GM12864 (cell line): Measurements from ENCODE around the gene CEBPB.

Experiments
- DNase-seq: peaks from one replicate; pipeline ENCODE4 v3.0.0-alpha.2; 2011; ENCODE audit warnings: low read depth
- H3K4me3 ChIP-seq: 2 replicates; pipeline ENCODE4 v1.5.1; 2011; ENCODE audit warnings: mild to moderate bottlenecking, low read depth, low read length, control low read depth
- TF ChIP-seq, protein P1 (sequence below): IDR thresholded peaks from 2 replicates; pipeline ENCODE4 v1.5.1; 2011; ENCODE audit warnings: low read depth, mild to moderate bottlenecking, moderate library complexity, low read length, control low read depth, inconsistent platforms; ENCODE audit errors: missing control alignments

Gene CEBPB

DNA sequence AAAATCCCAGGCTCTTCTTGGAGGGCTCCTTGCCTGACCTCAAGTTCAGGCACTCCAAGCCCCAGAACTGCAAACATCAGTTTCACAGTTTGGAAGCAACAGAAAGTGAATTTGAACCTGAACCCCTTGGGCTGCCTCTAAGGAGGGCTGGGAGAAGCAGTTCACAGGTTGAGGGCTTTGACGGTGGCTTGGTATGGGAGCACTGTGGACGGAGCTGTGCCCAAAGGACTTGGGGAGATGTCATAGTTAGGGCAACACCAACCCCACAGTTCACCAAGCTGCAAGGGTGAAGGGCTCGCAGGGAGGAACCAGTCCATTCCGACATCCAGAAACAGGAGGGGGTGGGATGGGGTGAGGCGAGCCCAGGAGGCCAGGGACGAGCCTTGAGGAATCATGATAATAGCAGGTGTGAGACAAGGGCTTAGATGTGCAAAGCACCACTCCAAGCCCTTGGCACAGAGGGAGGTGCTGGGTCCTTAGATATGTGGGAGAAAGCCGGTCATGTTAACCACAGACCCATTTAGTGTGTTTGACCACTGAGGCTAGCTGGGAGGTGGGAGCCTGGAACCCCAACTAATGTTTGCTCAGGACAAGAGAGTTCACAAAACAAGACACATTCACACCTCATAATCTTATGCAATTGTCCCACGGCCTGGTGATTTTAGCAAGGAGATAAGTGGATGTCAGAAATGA is 4.3 kb downstream of the CEBPB start:
- H3K4me3 ChIP-seq: no peak overlapping the region
- TF ChIP-seq, protein P1, sequence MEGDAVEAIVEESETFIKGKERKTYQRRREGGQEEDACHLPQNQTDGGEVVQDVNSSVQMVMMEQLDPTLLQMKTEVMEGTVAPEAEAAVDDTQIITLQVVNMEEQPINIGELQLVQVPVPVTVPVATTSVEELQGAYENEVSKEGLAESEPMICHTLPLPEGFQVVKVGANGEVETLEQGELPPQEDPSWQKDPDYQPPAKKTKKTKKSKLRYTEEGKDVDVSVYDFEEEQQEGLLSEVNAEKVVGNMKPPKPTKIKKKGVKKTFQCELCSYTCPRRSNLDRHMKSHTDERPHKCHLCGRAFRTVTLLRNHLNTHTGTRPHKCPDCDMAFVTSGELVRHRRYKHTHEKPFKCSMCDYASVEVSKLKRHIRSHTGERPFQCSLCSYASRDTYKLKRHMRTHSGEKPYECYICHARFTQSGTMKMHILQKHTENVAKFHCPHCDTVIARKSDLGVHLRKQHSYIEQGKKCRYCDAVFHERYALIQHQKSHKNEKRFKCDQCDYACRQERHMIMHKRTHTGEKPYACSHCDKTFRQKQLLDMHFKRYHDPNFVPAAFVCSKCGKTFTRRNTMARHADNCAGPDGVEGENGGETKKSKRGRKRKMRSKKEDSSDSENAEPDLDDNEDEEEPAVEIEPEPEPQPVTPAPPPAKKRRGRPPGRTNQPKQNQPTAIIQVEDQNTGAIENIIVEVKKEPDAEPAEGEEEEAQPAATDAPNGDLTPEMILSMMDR: no peak

DNA sequence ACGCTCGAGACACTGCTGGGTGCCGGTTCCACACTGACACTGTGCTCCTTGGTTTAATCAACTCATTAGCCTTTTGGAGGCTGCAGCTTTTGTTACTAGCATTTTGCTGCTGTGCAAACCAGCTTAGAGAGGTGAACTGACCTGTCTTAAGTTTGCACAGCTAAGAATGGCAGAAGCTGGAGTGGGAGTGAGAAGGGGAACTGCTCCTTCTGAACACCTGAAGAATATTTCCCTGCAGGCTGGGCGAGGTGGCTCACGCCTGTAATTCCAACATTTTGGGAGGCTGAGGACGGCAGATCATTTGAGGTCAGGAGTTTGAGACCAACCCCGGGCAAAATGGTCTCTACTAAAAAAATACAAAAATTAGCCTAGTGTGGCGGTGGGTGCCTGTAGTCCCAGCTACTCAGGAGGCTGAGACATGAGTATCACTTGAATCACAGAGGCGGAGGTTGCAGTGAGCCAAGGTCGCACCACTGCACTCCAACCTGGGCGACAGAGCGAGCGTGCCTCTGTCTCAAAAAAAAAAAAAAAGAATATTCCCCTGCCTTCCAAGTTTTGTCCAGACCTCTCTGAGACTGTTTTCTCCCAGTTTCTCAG is 5.0 kb downstream of the CEBPB start:
- no peak overlapping the region for H3K4me3 ChIP-seq
- DNase-seq: no peak
- TF ChIP-seq, protein P1: no peak

More for the DNA sequence above, 4.3 kb downstream of the CEBPB start:
- no peak for DNase-seq

DNA sequence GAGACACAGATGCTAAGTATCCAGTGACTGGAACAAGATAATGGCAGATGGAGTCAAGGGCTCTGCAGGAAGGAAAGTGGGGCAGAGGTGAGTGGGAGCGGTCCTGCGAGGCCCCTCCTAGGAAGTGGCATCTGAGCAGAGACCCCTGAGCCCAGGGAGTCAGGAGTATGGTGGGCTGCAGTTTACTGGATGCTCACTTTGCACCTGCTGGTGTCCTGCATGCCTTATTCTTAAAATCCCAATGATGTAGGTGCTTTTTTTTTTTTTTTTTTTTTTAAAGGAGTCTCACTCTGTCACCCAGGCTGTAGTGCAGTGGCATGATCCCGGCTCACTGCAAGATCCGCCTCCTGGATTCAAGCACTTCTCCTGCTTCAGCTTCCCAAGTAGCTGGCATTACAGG is 5.6 kb downstream of the CEBPB start:
- DNase-seq: no peak
- TF ChIP-seq, protein P1: no peak

DNA sequence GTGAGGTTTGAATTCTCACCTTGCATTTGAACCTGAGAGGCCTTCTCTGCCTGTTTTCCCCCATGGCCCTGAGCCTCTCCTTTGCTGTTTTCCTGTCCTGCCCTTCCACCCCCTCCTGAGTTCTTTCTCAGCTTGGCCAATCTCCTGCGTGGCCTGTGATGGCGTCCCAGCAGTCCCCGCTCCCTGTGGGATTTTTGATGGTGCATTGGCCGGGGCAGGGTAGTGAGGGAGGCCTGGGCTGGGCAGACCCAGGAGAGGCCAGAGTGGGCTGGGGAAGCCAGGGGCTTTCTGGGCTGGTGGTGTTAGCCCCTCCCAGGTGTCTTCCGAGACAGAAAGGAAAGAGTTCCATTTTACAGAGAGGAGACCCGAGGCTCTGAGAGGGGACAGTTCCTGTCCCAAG is 6.3 kb downstream of the CEBPB start:
- no peak for DNase-seq
- TF ChIP-seq, protein P1: no peak
- no peak overlapping the region for H3K4me3 ChIP-seq

More for the DNA sequence above, 5.6 kb downstream of the CEBPB start:
- H3K4me3 ChIP-seq: no peak overlapping the region

DNA sequence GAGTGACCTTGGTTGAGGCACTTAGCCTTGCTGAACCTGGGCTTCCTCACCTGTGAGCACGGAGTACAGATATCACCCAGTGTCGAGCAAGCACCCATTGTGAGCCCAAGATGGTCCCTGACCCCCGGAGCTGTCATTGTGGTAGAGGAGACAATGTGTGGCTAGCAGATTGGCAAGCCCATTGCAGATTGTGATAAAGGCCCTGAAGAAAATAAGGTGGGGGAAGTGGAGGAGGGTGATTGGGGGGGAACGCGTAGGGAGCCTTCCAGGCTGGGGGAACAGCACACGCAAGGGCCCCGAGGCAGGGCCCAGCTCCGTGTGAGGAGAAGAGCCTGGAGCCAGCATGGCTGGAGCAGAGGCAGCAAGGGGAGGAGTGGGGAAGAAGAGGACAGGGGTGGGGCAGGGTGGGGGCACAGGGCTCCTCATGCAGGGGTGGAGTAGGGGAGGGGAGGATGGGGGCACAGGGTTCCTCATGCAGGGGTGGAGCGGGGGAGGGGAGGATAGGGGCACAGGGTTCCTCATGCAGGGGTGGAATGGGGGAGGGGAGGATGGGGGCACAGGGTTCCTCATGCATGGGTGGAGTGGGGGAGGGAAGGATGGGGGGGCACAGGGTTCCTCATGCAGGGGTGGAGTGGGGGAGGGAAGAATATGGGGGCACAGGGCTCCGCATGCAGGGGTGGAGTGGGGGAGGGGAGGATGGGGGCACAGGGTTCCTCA is 7.0 kb downstream of the CEBPB start:
- DNase-seq: no peak
- no peak overlapping the region for H3K4me3 ChIP-seq
- TF ChIP-seq, protein P1: no peak

DNA sequence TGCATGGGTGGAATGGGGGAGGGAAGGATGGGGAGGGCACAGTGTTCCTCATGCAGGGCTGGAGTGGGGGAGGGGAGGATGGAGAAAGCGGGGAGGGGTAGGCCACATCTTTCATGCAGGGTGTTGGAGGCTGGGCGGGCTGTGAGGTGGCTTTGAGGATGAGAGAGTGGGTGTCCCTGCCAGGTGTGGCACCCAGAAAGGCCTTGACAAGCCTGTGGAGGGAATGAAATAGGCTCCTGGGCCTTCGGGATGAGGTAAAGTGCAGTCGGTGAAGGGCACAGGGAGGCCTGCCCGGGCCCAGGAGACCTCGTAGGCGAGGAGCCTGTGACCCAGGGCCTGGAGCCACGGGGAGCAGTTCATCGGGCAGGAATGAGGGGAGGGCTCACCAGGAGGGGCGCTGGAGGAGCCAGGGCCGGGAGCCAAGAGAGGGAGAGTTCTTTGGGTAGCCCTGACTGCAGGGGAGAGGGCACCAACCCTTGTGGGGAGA is 7.6 kb downstream of the CEBPB start:
- TF ChIP-seq, protein P1: no peak
- DNase-seq: no peak
- no peak overlapping the region for H3K4me3 ChIP-seq

DNA sequence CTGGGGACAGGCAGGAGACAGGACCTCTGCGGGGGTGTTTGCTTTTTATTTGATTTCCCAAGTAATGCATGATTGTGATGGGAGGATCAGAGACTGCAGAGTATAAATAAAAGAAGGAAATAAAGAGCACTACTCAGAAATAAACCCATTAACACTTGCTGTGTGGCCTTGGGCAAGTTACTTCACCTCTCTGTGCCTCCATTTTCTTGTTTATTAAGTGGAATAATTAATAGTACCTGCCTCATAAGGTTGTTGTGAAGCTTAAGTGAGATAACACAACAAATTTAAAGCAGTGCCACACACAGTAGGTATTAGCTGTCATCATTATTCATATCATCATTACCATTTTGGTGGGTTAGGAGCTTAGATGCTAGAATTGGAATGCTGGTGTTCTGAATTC is 8.1 kb downstream of the CEBPB start:
- TF ChIP-seq, protein P1: no peak
- DNase-seq: no peak
- H3K4me3 ChIP-seq: no peak overlapping the region
